NCI-H146 treated with DMSO at 0.1 percent for 48 hours (cell line): ENCODE results near the gene CIITA.
"Not testable (repeated sequence)": the region's sequence is repeated elsewhere in the genome, so short reads cannot be mapped to it uniquely, and the experiment has no call there.

ENCODE experiments used
- DNase-seq: peaks from one replicate; lab custom pipeline; 2025; ENCODE audit not compliant: unreplicated experiment; lab: John Stamatoyannopoulos, UW

Gene CIITA

GRCh38 chr16:10876799-10877341 lies at the start of gene CIITA:
Gene CIITA, plus strand, starts transcription at chr16:10877202. Its CDS starts 129 bp downstream, at chr16:10877331.
- no peak for DNase-seq

DNA sequence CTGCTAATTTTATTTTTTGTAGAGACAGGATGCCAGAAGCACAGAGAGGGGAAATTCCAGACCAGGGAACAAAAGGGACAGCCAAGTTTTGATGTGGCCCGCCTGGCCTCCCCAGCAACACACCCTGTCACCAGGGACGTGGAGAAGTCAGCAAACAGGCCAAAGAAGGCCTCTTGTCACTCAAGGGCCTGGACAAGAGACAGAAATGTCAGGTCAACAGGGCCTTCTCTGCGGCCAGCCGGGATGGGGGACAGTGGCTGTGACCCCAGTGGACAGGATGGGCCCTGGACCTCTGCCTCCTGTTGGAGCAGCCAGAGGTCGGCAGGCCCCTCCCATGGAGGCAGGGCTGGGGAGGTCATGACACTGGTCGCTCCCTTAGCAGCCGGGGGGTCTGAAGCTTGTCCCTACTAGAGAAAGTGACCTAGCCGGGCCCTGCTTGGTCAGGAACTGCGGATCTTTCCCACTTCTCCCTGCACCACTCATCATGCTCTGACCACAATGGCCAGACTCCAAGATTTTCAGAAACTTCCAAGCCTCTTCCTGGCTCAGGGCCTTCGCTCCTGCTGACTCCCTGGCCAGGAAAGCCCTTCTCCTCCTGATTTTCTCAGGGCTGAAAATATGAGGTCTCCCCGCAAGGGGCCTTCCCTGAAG lies 49.2 kb upstream of the CIITA start:
- no peak for DNase-seq

GRCh38 chr16:10828851-10829366 lies 48.1 kb upstream of the CIITA start:
- DNase-seq, result no peak

DNA sequence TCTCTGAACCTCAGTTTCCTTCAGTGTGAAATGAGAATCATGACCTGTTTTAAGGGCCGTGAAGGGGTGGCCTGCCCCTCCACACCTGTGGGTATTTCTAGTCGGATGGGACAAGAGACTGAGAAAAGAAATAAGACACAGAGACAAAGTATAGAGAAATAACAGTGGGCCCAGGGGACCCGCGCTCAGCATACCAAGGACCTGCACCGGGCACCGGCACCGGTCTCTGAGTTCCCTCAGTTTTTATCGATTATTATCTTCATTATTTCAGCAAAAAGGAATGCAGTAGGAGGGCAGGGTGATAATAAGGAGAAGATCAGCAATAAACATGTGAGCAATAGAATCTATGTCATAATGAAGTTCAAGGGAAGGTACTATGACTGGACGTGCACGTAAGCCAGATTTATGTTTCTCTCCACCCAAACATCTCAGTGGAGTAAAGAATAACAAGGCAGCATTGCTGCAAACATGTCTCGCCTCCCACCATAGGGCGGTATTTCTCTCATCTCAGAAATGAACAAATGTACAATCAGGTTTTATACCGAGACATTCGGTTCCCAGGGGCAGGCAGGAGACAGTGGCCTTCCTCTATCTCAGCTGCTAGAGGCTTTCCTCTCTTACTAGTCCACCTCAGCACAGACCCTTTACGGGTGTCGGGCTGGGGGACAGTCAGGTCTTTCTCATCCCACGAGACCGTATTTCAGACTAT lies 47.5 kb upstream of the CIITA start:
- DNase-seq, result not testable (repeated sequence)

DNA sequence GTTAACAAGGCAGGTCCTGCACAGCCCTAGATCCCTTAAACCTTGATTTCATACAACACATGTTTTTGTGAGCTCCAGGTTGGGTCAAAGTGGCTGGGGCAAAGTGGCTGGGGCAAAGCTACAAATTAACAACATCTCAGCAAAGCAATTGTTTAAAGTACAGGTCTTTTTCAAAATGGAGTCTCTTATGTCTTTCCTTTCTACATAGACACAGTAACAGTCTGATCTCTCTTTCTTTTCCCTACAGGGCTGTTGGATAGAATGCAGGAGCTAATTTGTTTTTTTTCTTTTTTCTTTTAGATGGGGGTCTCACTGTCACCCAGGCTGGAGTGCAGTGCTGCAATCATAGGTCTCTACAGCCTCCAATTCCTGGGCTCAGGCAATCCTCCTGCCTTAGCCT lies 46.8 kb upstream of the CIITA start:
- not testable (repeated sequence) for DNase-seq

DNA sequence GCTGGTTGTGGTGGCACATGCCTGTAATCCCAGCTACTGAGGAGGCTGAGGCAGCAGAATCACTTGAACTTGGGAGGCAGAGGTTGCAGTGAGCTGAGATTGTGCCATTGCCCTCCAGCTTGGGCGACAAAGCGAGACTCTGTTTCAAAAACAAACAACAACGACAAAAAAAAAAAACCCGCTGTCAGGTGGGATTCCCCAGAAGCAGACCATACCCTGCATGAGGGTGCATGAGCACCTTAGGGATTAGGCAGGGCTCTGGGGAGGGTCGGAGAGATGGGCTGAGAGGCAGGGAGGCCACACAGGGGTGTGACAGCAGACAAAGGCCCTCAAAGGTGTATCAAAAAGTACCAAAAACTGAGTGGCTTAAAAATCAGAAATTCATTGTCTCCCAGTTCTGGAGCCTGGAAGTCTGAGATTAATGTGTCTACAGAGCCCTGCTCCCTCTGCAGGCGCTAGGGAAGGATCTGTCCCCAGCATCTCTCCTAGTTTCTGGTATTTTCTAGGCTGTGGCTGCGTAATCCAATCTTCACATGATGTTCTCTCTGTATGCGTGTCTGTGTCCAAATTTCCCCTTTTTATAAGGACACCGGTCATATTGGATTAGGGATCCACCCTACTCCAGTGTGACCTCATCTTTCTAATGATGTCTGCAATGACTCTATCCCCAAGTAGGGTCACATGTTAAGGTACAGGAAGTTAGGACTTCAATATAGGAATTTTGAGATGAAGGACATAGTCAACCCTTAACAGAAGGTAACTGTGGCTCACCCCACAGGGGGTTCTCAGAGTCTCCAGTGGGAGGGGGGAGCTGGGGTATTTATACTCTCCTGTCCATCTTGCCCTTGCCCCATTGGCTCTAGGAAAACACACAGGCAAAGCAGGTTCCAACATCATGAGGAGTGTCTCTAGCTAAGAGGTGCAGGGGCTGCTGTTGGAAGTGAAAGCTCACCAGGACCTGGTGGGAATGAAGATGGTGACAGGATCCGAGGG lies 44.8 kb upstream of the CIITA start:
- DNase-seq, result no peak

GRCh38 chr16:10833271-10833670 lies 43.7 kb upstream of the CIITA start:
- no peak for DNase-seq

GRCh38 chr16:10834130-10834529 lies 42.9 kb upstream of the CIITA start:
- DNase-seq, result no peak

DNA sequence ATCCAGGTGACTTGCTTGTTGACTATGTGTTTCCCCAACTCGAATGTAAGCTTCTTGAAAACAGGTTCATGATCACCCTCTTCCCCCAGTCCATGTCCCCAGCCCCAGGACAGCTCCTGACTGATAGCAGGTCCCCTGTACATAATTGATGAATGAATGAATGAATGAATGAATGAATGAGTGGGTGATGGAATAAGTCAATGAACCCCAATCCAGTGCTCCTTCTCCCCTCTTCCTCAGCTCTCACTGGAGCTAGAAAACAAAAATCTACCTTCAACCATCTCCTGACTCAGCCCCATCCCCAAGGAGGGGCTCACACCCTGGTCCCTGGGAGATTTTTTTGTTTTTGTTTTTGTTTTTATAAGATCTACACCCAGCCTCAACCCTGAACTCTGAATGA lies 42.2 kb upstream of the CIITA start:
- no peak for DNase-seq

DNA sequence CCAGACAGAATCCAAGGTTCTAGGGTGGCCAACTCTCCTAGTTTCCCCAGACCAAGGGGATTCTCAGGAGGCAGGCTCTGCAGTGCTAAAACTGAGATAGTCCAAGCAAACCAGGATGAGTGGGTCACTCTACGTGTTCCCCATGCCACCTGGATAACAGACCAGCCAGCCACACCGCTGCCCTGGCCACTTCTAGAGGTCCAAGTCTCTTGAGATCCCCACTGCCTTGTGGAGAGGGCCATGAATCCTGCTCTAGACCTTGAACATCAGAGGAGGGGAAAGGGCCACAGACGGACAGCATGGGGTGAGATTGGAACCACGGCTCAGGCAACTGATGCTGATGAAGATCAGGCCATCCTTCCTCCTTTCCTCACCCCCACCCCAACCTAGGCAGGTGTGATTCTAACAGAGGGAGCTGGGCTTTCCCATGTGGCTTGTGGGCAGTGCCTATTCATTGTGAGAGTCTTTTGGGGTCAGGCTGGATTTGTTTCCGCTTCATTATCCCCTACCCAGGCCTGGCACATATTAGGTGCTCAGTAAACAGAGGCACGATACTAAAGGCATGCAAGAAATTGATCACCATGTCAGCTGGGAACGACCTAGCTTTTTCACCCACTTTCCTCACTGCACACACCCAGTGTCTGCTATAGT lies 41.6 kb upstream of the CIITA start:
- no peak for DNase-seq

DNA sequence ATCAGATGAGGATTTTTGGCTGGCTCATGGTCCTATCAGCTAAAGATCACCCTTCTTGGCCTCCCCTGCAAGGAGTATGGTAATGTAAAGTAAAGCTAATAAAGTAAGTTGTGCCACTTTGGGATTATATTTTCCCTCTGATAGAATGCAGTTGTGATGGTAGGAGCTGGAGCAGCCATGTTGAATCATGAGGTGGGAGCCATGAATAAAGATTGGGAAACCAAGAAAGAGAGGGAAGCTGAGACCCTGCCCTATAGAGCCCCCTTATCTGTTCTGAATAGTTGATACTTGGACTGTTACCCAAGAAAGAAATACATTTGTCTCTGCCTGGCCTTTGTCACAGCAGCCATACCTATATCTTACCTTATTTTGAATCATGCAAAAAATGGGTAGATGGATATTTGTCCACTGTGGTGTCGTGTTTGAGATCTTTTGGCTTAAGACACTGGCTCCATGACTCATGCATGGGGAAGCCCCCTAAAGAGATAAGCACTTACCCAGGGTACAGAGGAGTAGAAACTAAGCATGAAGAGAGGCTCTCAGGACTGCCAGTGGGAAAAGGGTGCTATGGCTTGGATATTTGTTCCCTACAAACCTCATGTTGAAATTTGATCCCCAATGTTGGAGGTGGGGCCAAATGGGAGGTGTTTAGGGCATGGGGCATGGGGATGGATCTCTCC lies 40.7 kb upstream of the CIITA start:
- DNase-seq, result no peak

GRCh38 chr16:10838621-10839278 lies 38.3 kb upstream of the CIITA start:
- no peak for DNase-seq

DNA sequence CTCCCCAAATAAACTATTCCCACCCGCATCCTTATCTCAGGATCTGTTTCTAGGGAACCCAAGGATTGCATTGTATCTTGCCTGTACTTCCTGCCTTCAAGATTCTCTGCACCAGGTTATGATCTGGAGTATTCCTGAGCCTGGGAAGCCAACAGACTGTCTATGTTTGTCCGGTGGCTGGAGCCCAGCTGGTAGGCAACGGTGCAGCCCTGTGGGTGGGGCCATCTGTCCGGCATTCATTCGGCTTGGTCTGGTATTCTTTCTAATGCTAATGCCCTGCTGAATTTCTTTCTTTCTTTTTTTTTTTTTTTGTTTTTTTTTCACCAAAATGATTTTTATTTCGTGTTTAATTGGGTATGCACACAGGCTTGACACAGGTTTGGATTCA lies 37.7 kb upstream of the CIITA start:
- DNase-seq, result no peak

DNA sequence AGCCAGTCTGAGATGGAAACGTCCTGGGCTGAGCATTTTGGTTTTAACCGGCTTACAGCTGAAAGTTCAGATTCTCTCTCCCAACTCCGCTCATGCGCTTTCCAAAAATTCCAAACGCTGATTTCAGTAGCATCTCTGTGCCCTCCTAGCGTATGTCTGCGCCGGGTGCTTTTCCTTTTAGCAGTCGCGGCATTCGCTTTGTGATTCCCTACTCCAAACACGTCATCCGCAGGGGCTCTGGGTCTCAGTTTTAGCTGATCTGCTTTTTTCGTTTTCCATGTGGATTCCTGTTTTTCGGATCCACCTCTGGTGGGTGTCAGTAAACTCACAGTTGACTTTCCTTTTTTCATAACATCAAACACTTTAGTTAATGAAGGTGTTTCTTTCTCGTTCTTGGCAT lies 36.3 kb upstream of the CIITA start:
- no peak for DNase-seq

- DNase-seq, result no peak
Observed at GRCh38 chr16:10846213-10846998, 30.6 kb upstream of the CIITA start.

- DNase-seq, result no peak
Observed at GRCh38 chr16:10847176-10847575, 29.8 kb upstream of the CIITA start.

- DNase-seq, result no peak
Observed at GRCh38 chr16:10849736-10850477, 27.1 kb upstream of the CIITA start.

GRCh38 chr16:10850478-10850850 lies 26.5 kb upstream of the CIITA start:
- DNase-seq, result no peak
